ENCODE results near the gene CTAG1A.

Gene CTAG1A

GRCh38 chrX:154545673-154546274 lies 39.2 kb upstream of the CTAG1A start:
- TF ChIP-seq CTCF (IDR thresholded peaks at IDR 0.05), result no peak

- TF ChIP-seq CTCF (IDR thresholded peaks at IDR 0.05), result no peak
Measured at GRCh38 chrX:154546354-154547244, 38.3 kb upstream of the CTAG1A start, which contains the start of gene G6PD. TSS of gene G6PD (minus strand) at chrX:154546846. CDS start at chrX:154546155, 691 bp downstream.

- TF ChIP-seq CTCF (IDR thresholded peaks at IDR 0.05), result no peak
Measured at GRCh38 chrX:154547245-154548027, 37.5 kb upstream of the CTAG1A start, which contains the start of gene IKBKG. TSS of gene IKBKG (plus strand) at chrX:154547620. CDS start at chrX:154552003, 4,383 bp downstream.

GRCh38 chrX:154548028-154548316 lies 37.0 kb upstream of the CTAG1A start:
- no peak for TF ChIP-seq CTCF (IDR thresholded peaks at IDR 0.05)

GRCh38 chrX:154549766-154550165 lies 35.2 kb upstream of the CTAG1A start:
- no peak for TF ChIP-seq CTCF (IDR thresholded peaks at IDR 0.05)

- TF ChIP-seq CTCF (IDR thresholded peaks at IDR 0.05), result no peak
Measured at GRCh38 chrX:154592505-154592904, 7.6 kb downstream of the CTAG1A start.

GRCh38 chrX:154593201-154593600 lies 8.3 kb downstream of the CTAG1A start:
- TF ChIP-seq CTCF (IDR thresholded peaks at IDR 0.05), result no peak
